Stomach smooth muscle (tissue), 2 donors: ENCODE results near the gene MYO5B.

Experiments used
- H3K27ac ChIP-seq: one replicate; pipeline ENCODE4 v1.7.0; 2013; ENCODE audit warnings: mild to moderate bottlenecking, low read length, inconsistent platforms
- H3K27me3 ChIP-seq, 2 donors: one replicate each; pipeline ENCODE4 v1.7.0; 2013; ENCODE audit warnings: low read length in 2 of 2; ENCODE audit not compliant: insufficient read depth in 2 of 2, control insufficient read depth in 1 of 2
- H3K36me3 ChIP-seq, 2 donors: one replicate each; pipeline ENCODE4 v1.7.0; 2013; ENCODE audit warnings: low read length in 2 of 2; ENCODE audit not compliant: control insufficient read depth in 2 of 2, insufficient read depth in 2 of 2
- H3K4me1 ChIP-seq: one replicate; pipeline ENCODE4 v1.7.0; 2013; ENCODE audit warnings: low read length; ENCODE audit not compliant: control insufficient read depth, insufficient read depth
- H3K4me3 ChIP-seq, 2 donors: one replicate each; pipeline ENCODE4 v1.7.0; 2013; ENCODE audit warnings: low read length in 2 of 2
- H3K9ac ChIP-seq, 2 donors: one replicate each; pipeline ENCODE4 v1.7.0; 2013; ENCODE audit warnings: low read length in 2 of 2, mild to moderate bottlenecking in 1 of 2
- H3K9me3 ChIP-seq, 2 donors: one replicate each; pipeline ENCODE4 v1.7.0; 2013; ENCODE audit warnings: low read length in 2 of 2; ENCODE audit not compliant: control insufficient read depth in 2 of 2
- donor health status: healthy.
- donor health status: Pancreatic carcinoma.

MYO5B gene

DNA sequence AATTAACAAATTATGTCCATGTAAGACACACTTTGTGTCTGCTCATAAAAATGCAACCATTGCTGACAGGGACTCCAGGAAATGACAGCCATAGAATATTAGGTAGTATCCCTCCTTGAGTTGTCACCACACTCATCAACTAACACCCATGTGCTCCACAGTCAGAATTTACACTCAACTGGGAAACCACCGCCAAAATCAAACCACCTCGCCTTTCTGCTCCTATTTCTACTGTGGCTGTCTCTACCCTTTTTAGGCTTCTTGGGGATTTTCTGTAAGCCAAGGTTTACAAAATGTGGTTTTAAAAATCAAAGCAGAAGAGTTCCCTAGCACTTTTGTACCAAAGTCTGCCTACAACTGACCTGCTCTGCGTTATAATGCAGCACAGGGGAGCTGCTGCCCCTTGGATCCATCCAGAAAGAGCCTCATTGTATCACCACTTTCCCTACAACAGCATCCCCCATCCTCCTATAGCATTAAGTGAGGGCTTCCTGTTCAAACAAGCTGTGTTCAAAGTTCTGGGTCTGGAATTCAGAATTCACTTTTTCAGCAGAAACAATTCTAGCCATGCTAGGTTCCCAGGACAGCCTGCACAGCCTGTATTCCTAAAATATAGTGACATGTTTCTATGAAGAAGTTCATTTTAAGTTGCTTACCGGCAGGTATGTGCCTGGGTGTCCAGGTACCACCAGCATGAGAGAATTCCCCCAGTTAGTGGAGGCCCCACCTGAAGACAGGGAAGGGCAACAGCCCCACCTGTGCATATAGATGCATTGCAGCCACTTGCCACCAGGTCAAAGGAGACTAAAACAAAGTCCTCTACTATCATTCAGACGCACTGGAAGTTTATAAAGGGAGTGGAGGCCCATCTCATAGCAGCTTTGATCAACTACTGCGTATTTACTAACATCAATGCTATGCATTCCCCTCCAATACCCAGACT, 104.3 kb downstream of the MYO5B start:
- no peaks in the 10 kb centered on the region for H3K4me1 ChIP-seq
- H3K4me3 ChIP-seq: no peak overlapping the region
- H3K27me3 ChIP-seq: no peaks in the 10 kb centered on the region
- no peak overlapping the region for H3K27ac ChIP-seq
- H3K9ac ChIP-seq: no peak overlapping the region
- H3K36me3 ChIP-seq: no peaks in the 10 kb centered on the region
- no peaks in the 10 kb centered on the region for H3K9me3 ChIP-seq

DNA sequence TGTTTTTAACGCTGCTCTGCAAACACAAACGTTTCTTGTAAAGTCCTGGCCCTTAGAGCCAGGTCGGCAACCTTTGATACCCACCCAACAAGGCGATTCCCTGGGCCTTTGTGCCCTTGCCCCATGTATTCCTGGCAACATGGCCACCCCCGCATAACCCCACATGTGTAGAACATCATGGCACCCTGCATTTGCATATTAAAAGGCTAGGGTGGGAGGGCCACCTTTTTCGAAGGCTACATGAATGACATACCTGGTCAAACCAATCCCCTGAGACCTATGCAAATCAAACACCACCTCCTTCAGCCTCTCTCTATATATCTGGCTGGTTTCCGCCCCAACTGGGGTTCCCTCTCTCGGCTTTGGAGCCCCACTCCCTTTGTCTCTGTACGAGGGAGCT, 105.2 kb downstream of the MYO5B start:
- Histone ChIP-seq H3K9ac (no peak overlapping the region), H3K36me3 (no peaks in the 10 kb centered on the region), H3K4me1 (no peaks in the 10 kb centered on the region), H3K27me3 (no peaks in the 10 kb centered on the region), H3K4me3 (no peak overlapping the region), H3K9me3 (no peaks in the 10 kb centered on the region), H3K27ac (no peak overlapping the region)

DNA sequence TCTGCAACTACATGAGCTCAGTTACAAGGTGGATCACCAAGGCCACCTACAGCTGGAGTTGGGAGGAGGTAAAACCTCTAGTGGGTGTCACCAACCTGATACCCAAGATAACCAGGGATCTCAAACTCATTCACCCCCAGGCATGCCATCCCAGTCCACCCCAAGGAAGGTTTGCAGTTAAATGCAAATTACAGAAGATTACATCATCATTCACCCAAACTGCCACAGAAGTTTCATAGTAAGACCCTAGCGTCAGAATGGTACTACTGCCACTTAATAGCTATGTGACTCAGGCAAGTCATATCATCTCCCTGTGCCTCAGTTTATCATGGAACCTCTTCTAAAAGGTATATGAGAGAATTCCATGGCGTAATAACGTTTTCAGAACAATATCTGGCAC, 111.2 kb downstream of the MYO5B start:
- H3K27ac ChIP-seq: no peak overlapping the region
- no peaks in the 10 kb centered on the region for H3K9me3 ChIP-seq
- no peak overlapping the region for H3K4me3 ChIP-seq
- H3K4me1 ChIP-seq: peaks cover 6% of the 10 kb centered on the region
- no peak overlapping the region for H3K9ac ChIP-seq
- H3K36me3 ChIP-seq: no peaks in the 10 kb centered on the region
- no peaks in the 10 kb centered on the region for H3K27me3 ChIP-seq

DNA sequence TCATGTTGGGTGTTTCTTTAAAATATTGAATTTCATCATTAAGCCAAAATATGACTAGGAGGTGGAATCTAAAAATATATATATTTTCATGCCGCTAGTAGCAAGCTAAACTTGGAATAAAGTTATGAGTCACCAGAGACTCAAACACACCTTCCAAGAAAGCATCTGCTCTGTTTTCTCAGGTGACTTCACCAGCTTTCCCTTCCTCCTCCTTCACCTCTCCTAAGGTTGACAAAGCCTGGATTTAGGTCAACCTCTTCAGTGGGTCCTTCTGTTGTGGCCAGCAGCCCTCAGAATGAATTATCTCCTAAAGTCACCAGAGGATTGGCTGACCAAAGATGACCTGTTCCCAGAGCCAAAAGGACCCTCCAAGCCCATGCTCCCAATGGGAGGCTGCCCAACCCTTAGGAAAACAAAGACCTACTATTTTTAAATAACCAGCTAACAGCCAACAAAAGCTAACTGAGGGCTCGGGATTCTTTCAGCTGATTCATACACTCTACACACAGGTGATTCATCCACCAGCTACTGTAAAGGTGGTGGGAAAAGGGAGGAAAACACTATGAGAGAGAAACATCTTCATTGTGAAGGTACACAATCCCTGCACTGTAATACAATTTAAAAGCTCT, 113.9 kb downstream of the MYO5B start:
- H3K9ac ChIP-seq: no peak overlapping the region
- H3K4me3 ChIP-seq: no peak overlapping the region
- peaks cover 6% of the 10 kb centered on the region for H3K4me1 ChIP-seq
- H3K27ac ChIP-seq: no peak overlapping the region
- no peaks in the 10 kb centered on the region for H3K27me3 ChIP-seq
- H3K9me3 ChIP-seq: no peaks in the 10 kb centered on the region
- H3K36me3 ChIP-seq: no peaks in the 10 kb centered on the region

DNA sequence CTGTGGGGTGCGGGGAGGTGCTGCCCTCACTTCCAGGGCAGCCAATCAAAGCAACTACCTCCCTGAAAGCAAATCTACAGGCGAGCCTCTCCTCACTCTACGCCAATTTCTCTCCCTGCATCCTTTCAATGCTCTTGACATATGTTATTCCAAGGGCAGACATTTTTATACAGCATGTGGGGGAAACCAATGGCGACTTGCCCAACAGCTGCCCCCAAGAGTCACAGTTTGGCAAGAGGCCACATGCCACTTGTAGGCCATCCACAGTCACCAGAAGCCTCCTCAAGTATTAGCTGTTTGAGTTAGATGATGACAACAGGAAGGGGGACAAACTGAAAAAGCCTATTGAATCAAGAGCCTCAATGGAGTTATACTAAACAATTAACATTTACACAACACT, 114.6 kb downstream of the MYO5B start:
- Histone ChIP-seq H3K4me3 (no peak overlapping the region), H3K9me3 (no peaks in the 10 kb centered on the region), H3K27ac (no peak overlapping the region), H3K4me1 (peaks cover 6% of the 10 kb centered on the region), H3K9ac (no peak overlapping the region), H3K36me3 (no peaks in the 10 kb centered on the region), H3K27me3 (no peaks in the 10 kb centered on the region)

DNA sequence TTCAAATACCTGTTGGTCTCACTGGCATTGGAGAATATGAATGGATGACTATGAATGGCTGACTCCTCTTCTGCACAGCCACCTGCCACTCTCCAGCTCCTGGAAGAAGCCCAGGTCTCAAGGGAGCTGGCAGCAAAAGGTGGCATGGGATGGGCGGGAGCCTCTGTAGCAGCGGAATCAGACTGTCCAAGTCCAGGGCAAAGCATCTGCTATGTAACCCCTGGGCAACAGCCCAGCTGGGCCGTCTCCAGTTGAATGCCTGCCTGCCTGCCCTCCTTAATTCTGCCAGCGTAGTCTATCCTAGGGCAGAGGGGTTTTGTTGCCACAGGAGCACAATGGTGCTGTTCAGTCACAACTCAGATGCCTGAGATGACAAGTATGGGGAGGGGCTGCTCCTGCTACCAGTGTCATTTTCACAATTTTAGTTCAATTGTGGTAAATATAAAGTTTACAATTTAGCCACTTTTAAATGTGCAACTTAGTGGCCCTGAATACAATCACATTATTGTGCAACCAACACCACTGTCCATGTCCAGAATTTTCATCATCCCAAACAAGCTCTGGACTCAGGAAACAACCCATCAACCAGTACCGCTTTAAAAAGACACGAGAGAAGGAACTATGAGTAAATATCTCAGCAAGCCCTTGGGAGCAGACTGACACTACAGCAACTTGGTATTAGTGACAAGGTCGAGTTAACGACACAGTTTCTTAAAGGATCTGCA, 115.2 kb downstream of the MYO5B start:
- Histone ChIP-seq H3K9ac (no peak overlapping the region), H3K4me3 (no peak overlapping the region), H3K36me3 (no peaks in the 10 kb centered on the region), H3K9me3 (no peaks in the 10 kb centered on the region), H3K27ac (no peak overlapping the region), H3K27me3 (no peaks in the 10 kb centered on the region), H3K4me1 (peaks cover 6% of the 10 kb centered on the region)

DNA sequence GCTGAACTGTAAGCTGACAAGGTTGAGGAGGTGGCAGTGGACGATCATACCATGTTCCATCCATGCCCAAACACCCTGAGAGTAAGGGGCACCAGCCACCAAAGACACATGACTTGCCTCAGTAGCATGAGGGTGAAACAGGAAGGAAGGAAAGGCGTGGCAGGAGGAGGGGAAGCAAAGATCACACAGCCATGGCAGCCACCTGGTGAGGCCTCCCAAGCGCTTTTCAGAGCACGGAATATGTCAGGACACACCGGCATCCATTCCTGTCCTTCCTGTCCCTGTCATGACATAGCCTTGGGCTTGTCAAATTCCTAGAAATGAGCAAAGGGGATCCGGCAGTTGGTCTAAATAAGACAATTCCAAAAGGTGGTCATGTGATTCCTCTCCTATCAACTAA, 118.7 kb downstream of the MYO5B start:
- no peak overlapping the region for H3K4me3 ChIP-seq
- H3K9ac ChIP-seq: no peak overlapping the region
- peaks cover 6% of the 10 kb centered on the region for H3K4me1 ChIP-seq
- H3K36me3 ChIP-seq: no peaks in the 10 kb centered on the region
- H3K27ac ChIP-seq: no peak overlapping the region
- no peaks in the 10 kb centered on the region for H3K9me3 ChIP-seq
- H3K27me3 ChIP-seq: peaks cover 0 to 2% of the 10 kb centered on the region in 2 donors

DNA sequence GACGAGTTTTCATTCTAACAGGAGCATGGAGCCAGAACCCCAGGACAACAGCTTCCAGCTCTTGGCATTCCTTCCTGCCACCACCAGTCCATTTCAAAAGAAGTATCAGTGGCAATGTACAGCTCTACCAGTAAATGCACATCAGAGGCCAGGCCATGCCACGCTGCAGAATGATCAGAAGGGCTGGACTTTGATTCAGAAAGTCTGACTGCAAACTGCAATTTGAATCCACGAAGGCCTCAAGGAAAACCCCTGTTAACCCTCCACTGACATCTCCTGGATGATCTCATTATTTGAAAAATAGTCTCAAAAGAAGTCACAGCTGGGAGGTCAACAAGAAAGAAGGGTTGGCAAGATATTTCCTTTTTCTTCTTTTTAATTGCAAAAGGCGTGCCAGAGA, 119.2 kb downstream of the MYO5B start:
- peaks cover 6% of the 10 kb centered on the region for H3K4me1 ChIP-seq
- no peaks in the 10 kb centered on the region for H3K36me3 ChIP-seq
- no peak overlapping the region for H3K4me3 ChIP-seq
- peaks cover 0 to 2% of the 10 kb centered on the region in 2 donors for H3K27me3 ChIP-seq
- no peak overlapping the region for H3K27ac ChIP-seq
- no peak overlapping the region for H3K9ac ChIP-seq
- H3K9me3 ChIP-seq: no peaks in the 10 kb centered on the region

DNA sequence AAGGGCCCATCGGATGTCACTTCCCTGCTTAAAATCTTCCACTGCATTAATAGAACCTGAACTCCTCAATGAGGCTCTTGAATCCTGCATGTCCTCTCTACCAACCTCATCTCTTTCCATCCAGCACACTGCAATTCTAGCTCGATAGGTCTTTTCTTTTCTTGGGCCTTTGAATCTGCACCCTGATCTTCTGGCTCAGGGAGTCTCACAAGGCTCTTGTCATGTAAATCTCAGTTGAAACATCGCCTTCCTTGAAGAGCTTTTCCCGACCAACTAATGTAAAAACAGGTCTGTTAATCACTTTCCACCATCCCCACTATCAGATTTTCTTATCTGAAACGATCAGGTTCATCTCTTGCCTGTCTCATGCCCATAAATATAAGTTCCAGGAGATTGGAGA, 120.5 kb downstream of the MYO5B start:
- Histone ChIP-seq H3K27me3 (peaks cover 0 to 2% of the 10 kb centered on the region in 2 donors), H3K4me3 (no peak overlapping the region), H3K9me3 (no peaks in the 10 kb centered on the region), H3K9ac (no peak overlapping the region), H3K27ac (no peak overlapping the region), H3K36me3 (no peaks in the 10 kb centered on the region), H3K4me1 (no peaks in the 10 kb centered on the region)

DNA sequence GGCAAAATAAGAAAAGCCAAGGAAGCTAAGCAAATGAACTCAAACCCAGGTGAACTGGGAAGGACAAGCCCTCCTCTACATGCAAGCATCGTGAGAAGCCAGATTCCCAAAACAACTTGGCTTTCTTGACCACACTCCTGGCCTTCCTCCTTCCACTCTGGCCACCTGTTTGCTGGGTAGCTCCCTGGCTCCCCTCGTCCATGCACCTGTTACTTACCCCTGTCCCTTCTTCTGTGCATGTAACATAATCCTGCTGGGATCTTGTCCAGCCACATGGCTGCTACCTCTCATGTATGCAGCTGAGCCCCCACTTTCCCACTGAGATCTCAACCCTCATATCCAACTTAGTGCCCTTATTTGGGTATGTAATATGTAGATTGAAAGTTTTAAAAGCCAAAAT, 121.6 kb downstream of the MYO5B start:
- Histone ChIP-seq H3K36me3 (no peaks in the 10 kb centered on the region), H3K9ac (no peak overlapping the region), H3K27ac (no peak overlapping the region), H3K4me3 (no peak overlapping the region), H3K27me3 (peaks cover 0 to 2% of the 10 kb centered on the region in 2 donors), H3K4me1 (no peaks in the 10 kb centered on the region), H3K9me3 (no peaks in the 10 kb centered on the region)
